Fibroblast of skin of right quadriceps (primary cell): Measurements from ENCODE around the gene HS1BP3.
A peak's percentile ranks its signal among the peaks of the same experiment; 100 is the strongest.

ENCODE experiments used
- DNase-seq: peaks from one replicate; pipeline ENCODE4 v3.0.0-alpha.2; 2013

HS1BP3 gene

DNA sequence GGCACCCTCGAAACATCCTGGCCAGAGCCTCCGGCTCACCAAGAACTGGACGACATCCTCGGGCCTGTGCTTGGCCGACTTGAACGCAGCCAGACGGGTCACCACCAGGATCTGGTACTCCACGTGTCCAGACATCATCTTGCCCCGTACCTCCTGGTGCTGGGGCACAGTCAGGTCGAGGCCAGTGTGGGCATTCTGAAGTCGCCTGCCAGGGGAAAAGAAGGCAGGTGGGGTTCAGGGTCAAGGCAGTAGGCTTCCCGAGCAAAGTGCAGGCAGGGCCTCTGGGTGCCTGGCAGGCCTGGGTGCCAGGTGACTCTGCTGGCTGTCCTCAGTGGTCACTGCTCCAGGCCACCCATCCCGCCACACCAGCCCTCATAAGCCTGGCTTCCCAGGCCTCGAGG, 5.6 kb downstream of the HS1BP3 start:
- no peak for DNase-seq

DNA sequence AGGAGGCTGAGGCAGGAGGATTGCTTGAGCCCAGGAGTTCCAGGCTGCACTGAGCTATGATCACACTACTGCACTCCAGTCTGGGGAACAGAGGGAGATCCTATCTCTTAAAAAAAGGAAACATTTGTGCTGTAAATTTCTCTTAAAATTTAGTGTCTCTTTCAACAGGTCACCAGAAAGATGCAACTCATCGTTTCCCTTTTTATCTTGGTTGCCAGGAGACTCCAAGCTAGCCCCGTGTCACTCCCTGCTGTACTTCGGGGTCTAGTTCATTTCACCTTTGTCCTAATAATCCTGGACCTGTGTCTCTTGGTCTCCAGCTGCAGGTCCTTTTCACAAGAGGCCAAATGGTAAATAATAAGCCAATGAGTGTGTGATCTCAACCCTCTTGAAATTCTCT, 7.1 kb downstream of the HS1BP3 start:
- DNase-seq: no peak

DNA sequence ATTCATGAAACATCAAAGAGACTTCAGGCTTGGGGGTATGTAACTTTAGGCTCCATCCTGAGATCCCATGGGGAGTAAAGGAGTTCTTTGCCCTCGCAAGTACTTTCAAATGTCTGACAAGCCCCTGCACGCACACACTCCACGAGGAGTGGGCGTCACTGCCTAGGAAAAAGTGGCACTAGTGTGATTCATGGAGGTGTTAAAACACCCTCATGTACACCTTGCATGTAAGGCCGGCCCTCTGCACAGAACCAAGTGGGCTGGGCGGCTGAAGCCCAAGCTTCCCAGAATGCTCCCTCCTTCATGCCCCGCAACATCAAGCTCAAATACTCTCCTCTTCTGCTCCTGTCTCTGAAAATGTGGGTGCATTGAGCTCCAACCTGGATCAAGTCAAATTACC, 7.8 kb downstream of the HS1BP3 start:
- no peak for DNase-seq

DNA sequence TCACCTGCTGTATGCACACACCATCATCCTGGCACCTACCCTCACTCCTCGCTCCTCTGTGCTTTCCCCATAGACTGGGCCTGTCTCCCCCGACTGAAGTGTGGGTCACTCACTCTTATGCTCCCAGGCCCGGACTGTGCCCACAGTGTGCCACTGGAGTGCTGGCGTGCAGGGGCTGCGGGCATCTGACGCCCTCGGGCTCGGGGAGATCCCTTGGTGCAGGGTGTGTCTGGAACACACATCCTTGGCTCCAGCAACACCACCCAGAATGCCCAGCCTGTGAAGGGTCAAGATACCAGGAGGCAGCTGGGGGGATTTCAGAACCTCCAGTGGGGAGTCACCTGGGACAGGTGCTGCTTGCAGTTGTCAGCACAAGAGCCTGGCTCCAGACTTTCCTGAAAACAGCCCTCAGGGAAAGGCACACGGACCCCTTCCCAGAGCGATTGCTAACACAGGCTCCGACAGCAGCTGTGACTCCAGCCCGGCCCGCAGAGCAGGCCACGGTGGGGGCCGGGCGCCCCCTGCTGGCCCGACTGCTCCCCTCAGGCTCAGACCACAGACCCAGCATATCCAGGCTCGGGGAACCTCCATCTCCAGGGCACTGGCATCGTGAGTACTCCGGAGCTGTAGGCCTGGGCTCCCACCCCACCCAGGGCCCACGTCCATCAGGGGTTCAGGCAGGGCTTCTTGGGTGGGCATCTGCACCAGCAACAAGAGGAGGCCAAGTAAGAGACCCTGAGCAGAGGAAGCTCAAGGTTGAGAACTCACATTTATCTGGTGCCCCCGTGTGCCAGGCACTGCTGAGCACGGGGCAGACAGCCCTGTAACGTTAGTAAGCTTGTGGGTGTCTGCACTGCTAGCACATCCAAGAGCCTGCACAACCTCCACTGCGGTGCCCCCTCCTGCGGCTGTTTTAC, 8.6 kb downstream of the HS1BP3 start:
- DNase-seq: peak; percentile 58

DNA sequence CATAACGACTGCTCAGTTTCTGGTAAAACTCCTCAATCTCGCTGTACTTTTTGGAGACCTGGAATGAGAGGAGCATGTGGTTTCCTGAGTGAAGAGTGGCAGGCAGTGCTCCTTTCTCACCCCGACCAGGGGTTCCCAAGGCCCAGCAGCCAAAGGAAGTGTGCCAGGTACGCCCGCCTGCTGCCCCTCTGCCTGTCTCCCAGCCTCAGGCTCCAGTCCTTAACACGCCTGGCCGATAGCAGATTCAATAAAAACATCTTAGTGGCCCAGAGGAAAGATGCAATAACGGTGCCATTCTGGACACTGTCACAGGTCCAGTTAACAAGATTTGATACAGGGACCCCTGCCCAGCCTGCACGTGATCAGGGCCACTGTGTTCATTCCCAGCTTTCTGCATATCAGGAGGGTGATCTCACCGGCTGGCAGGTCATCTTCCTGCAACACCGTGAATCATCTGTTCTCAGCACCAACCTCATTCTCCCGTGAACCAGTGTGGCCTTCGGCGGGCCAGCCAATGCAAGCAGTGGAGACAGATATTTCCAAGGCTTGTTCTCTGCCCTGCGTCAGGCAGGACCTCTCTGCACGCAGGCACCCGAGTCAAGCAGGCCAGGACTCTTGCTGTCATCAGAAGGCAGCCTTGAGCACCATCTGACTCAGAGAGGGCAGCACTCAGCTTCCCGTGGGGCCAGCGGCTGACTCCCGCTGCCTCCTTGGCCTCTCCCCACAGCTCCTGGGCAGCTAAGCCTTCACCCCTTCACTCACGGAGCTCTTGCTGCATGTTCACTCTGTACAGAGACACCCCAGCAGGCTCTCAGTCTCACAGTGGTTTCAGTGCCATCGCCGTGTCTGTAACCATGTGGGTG, 9.5 kb downstream of the HS1BP3 start:
- peak; percentile 23 for DNase-seq

DNA sequence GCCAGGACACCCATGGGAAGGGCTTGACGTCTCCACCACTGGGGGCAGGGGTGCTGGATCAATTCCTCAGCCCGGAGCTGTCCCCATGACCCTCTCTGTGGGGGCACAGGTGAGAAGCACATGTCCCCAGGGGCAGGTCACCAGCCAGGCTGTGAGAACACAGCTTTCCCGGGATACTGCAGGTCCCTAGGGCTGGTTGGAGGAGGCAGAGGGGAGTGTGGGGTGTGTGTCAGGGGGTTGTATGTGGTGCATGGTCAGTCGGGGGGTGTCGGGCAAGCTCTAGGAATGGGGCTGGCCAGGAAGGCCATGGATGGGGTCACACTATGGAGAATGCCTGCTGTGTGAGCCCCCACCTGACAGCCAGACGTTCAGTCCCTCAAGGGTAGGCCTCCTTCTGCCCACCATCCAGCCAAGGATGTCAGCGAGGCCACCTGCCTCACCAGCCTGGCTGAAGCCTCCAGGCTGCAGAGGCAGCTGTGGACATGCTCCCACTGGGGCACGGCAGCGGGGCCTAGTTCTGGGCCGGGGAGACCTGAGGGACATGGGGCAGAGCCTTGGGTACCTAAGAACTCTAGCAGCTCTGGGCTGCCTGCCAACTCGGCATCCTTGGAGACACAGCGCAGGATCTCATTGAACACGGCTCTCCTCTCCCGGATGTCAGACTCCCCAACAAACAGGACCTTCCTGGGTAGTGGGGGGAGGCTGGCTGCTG, 10.3 kb downstream of the HS1BP3 start:
- no peak for DNase-seq

DNA sequence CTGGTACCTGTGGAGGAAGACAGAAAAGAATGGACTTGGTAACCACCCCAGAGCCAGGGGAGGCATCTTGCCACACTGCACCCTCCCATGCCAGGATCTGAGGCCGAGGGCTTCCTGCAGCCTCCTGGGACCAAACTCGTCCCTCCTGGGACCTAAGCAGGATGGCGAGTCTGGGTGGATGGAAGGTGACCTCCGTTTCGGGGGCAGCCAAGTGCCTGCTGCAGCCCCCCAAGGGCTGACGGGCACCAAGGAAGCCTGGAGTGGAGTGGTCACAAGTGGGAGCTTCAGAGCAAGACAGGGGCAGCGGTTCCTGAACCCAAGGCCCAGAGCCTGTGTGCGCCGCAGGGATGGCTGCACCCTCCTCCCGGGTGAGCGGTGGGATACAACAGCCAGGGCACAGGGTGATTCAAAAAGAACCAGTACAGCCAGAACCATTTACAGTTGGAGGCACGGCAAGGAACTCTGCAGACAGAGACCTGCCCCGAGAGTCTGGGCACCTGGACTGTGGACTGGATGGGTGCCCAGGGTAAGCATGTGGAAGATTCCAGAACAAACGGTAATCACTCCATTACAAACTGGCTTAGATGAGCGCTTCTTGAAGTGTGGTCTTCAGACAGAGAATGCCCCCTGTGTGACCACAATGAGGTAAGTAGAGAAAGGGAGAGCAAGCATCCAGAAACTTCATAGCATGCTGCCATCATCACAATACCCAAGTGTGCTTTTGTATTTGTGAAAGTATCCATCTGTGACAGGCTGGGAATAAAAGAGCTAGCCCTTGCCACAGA, 12.1 kb downstream of the HS1BP3 start:
- DNase-seq: no peak

DNA sequence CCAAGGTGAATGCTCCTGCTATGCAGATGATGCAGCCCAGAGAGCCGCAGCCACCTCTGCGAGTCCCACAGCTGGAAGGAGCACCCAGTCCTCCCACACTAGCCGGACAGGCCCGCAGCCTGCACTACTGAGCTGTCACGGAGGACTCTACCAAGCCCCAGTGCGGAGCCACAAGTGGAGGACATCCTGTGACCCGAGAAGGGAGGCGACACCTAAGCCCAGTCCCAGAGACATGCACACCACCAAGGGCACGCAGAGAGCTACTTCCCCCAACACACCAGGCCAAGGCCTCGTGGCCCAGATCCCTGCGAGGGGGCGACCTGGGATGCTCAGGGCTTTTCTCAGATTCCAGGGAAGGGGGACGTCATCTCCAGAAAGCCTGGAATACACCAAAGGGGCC, 12.9 kb downstream of the HS1BP3 start:
- DNase-seq: no peak

DNA sequence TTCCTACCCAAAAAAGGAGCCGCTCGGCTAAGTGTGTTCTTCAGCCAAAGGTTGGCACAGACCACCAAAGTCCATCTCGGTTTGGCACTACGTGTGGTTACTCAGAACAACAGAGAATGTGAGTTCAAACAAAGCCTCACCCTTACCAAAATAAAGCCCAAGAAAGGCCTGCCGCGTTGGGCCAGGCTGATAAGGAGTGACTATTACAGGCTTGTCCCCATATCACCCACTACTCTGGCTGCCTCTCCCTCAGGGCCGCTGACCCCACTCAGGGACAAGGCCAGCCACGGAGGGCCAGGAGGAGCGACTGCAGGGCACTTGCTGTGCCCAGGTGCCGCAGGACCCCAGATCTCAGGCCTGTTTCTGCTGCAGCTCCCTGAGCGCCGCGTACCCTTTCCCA, 13.8 kb downstream of the HS1BP3 start:
- no peak for DNase-seq

DNA sequence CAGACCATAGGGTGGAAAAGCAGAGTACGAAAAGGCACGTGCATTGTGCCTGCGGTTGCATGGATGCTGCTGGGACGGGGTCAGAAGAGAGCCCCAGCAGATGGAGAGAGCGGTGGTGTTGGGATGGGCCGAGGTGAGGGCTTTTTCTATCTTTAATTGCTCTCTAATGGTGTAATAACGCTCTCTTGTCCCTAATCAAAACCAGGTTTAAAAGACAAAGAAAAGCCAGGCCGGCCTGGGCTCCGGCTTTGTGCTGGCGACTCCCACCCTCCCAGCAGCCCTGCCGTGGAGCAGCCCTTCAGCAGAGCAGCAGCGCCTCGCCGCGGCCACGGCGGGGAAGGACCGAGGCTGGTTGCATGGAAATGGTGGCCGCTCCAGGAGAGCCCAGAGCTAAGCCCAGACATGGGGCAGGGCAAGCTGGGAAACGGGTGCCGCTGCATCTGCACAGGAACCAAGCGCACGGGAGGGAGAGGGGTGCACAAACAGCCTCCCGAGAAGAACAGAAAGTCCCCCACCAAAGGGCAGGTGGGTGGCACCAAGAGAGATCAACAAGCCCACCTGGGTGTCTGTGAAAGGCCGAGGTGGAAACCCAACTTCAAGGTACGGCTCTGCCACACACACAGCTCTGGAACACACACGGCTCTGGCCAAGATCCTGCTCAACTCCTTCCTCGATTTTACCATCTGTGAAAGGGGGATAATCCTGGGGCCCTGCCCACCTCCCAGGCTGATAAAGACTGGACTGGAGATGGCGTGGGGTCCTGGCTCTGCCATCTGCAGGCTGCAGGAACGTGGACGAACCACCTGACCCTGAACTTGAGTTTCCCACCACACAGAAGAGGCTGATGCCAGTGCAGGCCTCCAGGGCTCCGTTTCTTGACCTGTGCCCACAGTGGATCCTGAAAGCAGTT, 15.0 kb downstream of the HS1BP3 start:
- peak; percentile 83 for DNase-seq

DNA sequence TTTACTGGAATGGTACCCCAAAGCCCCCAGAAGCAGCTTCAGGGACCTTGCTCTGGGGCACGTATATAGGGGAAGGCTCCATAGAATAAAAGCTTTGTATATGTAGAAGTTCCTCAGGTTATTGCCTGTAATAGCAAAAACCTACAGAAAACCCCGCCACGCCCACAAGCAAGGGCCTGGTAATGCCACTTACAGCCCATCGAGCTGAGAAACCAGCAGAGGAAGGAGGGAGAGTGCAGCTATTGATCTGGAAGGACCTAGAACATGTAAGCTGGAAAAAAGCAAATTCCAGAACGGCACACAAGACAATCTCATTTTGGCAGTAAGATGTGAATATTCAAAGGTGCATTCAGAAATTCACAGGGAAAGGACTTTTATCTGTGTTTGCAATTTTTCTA, 15.8 kb downstream of the HS1BP3 start:
- no peak for DNase-seq

DNA sequence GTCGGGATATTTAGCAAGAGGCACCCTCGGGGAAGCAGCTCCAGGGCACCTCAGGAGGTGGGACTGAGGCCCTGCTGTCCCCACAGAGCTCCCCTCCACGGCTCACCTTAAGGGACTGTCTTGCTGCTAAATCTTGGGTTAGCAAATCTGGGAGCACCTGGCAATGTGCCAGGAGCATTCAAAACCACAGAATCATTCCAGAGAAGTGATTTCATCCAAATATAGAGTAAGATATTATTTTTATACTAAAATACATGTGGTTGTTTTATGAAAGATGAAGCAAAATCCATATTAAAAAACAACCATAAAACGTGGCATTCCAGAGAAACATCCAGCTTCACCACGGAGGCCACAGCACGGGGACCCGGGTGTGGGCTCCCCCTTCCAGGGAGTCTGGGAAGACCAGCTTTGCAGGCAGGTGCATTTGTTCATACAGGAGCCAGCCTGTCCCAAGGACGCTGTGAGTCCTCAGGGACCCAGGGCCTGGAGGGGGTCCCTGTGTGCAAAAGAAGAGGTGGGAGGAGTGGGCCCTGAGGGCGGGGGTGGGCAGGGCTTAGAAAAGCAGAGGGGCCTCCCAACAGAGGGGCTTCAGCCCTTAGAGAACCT, 16.3 kb downstream of the HS1BP3 start:
- peak; percentile 76 for DNase-seq

DNA sequence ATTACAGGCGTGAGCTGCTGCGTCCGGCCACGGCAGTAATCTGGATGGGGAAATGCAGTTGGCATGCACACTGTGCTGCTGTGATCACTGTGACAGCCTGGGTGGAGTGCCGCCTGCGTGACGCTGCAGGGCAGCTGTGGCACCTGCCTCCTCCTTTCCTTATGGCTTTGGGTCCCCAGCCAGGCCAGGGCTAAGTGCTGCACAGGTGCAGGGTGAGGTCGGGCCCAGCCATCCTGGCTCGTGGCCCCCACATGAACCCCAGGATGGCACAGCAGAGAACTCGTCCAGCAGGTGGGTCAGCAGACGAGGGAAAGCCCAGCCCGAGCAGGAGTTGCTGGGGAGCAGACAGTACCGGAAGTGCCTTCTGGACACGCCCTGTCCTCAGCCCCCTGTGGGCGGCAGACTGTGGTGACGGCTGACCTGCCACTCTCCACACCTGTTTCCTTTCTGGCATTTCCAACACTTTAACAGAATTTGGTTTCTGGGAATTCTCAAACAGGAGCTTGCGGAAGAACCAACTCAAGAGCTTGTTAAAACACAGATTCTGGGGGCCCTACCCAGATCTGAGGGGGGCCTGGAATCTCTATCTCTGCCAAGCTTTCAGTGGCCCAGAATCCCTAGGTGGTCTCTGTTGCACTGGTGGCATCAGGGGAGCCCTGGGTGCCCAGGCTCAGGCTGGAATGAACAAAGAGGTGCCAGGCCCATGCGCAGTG, 16.9 kb downstream of the HS1BP3 start:
- no peak for DNase-seq

DNA sequence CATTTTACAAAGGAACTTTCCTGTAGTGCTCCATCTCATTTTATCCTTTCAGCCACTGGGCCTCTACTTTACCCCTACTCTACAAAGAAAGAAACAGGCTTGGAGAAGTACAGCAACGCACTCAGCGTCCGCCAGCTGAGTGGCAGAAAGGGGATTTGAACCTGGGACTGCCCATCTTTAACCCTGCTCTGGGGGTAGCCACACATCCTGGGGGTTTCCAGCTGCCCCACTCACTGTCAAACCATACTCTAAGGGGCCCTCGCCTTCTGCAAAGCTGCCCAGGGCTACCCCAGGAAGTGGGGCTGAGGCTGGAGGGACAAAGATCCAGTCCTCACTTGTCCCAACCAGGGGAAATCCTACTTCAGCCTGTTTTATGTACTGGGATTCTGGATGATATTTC, 17.9 kb downstream of the HS1BP3 start:
- DNase-seq: no peak

DNA sequence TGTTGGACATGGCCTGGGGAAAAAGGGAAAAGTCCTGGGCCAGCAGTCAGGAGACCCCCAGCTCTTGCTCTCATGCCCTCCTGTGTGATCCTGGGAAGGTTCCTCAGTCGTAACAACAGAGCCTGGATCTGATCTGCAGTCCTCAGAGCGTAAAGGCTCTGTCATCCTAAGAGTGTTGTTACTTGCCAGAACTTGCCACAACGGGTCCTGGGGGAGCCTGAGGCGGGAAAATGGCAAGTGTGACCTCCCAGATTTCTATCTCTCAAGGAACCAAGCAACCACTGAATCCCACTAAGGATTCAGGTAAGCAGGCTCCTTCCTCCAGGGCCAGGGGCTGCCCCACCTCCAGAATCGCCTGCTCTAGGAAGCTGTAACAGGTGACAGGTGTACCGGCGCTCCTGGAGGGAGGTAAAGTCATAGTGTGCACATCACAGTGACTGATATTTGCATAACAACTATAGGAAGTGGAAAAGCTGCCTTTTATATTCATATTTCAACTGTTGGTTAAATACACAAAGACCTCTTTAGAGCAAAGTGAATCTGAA, 18.4 kb downstream of the HS1BP3 start:
- no peak for DNase-seq

DNA sequence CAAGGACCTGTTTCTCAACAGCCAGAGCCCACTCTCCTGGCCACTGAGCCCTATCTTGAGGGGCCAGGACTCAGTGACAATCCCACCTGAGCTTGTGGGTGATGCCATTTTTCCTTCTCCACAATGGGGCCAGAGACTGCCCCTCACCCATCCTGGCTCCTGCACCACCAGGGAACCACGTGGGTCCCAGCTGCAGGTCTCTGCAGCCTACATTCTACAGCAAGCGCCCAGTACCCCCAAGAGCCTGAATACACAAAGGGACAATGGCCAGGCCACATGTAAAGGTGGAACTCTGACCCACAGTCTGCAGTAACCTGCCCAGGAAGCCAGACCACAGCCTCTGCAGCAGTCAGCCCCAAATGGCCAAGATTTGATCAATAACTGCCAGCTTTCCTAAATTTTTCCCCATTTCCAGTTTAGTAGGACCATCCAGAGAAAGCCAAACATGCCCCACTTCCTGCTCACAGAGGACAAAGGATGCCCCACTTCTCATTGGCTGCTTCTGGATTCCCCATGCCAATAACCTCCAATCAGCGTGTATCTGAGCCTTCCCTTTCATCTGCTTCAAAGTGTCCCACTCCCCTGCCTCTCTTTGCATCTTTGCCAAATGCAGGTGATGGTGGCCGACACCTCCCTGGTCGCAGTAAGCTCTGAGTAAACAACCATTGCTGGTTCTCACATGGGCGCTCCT, 19.1 kb downstream of the HS1BP3 start:
- DNase-seq: no peak

DNA sequence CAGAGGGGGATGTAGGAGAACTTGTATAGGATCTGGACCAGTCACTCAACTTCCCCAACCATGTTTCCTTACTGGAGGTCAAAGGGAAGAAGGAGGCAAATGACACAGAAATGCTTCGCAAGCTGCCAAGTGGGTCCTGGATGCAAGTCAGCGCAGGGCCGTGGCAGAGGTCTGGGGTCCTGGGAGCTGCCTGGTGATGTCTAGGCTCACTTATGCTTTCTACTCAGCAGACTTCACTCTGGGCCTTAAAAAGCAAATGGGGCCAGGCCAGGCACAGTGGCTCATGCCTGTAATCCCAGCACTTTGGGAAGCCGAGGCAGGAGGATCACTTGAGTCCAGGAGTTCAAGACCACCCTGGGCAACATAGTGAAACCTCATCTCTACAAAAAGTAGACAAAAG, 19.9 kb downstream of the HS1BP3 start:
- DNase-seq: no peak

DNA sequence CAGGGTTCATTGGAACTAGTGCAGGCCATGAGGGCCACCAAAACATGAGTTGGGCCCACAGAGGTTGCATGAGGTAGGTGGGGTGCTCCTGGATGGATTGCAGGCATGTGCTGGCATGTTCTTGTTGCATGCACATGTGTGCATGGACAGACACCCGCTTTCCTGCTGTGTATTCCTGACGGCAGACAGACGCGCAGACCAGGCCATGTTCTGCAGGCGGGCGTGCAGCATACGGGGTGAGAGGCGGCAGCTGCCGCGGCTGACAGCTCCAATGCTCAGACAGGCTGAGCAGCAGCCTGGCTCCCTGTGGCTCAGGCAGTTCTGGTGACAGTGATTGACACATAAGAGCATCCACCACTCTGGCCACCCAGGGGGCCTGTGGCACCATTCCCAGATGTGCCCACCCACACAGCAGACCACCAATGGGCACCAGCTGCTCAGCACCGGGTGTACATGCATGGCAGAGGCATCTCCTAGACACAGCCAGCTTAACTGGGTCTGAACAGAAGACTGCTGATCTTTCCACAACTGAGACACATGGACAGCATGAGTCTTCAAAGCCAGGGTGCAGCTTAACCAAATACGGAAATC, 21.2 kb downstream of the HS1BP3 start:
- DNase-seq: peak; percentile 25

DNA sequence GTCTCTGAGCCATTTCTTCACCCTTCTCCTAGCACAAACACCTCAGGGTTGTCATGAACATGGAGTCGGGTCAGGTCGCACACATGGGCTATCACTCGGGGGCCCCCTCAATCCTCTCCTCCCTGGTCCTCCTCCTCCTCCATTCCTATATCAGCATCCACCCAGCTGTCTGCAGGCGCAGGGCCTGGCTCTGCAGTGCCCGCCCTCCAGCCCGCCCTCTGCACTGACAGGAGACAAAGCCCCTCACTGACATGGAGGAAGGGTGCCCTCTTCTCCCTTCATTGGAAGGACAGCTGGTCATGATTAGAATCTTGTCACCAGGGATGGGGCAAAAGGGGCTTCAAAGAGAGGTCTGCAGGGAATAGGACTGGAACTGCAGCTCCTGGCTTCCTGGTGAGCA, 21.7 kb downstream of the HS1BP3 start:
- no peak for DNase-seq
